ENCODE data around the gene PCSK9.

Gene PCSK9

DNA sequence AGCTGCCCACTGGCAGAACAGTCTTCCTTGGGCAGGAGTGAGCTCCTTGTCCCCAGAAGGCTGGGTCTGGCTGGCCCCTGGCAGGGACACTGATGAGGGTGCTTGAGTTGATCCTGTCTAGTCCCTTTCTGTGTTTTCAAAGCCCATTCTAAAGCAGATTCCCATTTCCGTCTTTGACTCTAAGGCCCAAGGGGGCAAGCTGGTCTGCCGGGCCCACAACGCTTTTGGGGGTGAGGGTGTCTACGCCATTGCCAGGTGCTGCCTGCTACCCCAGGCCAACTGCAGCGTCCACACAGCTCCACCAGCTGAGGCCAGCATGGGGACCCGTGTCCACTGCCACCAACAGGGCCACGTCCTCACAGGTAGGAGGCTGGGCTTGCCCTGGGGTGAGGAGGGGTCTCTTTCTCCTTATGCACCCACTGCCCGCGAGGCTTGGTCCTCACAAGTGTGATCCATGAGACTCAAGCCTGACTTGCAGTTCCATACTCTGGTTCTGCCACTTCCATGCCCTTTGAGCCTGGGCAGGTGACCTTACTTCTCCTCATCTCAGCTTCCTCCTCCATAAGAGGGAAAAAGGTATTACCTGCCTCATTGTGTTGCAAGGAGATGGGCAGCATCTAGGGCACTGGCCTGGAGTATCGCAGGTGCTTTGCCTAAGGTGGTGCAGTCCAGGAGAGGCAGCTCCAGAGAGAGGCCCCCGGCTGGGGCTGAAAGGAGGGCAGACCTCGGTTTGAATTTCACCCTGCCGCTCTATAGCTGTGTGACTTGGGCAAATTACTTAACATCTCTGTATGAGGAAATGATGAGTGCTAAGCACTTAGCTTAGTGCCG, 20.2 kb downstream of the PCSK9 start:
- TF ChIP-seq, protein P1, sequence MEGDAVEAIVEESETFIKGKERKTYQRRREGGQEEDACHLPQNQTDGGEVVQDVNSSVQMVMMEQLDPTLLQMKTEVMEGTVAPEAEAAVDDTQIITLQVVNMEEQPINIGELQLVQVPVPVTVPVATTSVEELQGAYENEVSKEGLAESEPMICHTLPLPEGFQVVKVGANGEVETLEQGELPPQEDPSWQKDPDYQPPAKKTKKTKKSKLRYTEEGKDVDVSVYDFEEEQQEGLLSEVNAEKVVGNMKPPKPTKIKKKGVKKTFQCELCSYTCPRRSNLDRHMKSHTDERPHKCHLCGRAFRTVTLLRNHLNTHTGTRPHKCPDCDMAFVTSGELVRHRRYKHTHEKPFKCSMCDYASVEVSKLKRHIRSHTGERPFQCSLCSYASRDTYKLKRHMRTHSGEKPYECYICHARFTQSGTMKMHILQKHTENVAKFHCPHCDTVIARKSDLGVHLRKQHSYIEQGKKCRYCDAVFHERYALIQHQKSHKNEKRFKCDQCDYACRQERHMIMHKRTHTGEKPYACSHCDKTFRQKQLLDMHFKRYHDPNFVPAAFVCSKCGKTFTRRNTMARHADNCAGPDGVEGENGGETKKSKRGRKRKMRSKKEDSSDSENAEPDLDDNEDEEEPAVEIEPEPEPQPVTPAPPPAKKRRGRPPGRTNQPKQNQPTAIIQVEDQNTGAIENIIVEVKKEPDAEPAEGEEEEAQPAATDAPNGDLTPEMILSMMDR (conservative IDR thresholded peaks at IDR 0.05; ENCODE audit: low read depth, low read length) = no peak
- no peak overlapping the region for H3K4me3 ChIP-seq (ENCODE audit: low read length)
- no peak for DNase-seq (ENCODE audit: low read depth)

DNA sequence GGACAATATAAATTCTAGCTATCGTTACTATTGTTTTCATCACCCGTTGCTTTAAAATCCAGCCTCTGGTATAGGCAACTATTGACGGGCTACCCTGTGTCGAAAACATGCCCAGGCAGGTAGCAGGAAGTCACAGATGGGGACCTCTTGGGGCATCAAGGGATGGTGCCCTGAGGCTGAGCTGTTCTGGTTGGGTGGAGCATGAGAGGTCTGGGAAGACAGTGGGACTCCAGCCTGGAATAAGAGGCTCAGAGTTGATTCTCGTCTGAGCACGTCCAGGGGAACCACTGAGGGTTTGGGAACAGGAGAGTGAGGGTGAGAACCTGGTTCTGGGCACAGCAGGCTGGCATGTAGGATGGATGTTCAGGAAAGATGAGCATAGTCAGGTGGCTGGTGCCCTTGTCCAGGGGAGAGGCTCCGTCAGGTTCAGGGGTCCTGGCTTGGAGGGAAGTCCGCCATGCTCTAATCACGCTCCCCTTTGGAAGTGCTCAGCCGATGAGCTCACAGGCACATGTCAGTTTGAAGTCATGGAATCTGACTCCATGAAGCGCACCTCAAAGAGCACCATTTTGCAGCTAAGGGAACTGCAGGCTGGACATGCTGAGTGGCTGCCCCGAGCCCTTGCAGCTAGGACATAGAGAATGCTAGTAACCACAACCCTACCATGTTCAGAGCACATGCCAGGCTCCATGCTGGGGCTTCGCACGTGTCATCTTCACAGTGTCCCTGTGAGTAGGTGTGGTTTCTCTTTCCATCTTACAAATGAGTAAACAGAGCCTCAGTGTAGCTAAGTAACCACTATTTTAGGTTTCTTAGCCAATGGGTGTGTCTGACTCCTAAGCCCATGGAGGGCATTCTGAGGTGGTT, 21.0 kb downstream of the PCSK9 start:
- TF ChIP-seq, protein P1 (conservative IDR thresholded peaks at IDR 0.05; ENCODE audit: low read depth, low read length) = no peak
- no peak for DNase-seq (ENCODE audit: low read depth)

DNA sequence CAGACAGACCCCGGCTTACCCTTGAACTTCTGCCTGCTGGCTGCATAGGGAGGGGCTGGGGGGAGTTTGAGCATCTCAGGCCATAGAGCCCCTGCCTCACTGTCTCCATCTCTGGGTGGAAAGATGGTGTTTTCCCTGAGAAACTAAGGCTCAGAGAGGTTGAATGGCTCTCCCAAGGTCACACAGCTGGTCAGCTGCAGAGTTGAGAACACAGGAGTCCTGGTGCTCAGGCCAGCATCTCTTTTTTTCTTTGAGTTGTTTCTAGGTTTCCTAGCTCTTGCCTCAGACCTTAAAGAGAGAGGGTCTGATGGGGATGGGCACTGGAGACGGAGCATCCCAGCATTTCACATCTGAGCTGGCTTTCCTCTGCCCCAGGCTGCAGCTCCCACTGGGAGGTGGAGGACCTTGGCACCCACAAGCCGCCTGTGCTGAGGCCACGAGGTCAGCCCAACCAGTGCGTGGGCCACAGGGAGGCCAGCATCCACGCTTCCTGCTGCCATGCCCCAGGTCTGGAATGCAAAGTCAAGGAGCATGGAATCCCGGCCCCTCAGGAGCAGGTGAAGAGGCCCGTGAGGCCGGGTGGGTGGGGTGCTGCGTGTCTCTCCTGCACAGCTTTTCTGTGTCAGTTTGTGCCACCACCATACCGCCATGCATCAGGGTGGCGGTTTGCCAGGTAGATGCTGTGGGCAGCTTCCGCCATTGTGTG, 21.8 kb downstream of the PCSK9 start:
- no peak for DNase-seq (ENCODE audit: low read depth)
- TF ChIP-seq, protein P1 (conservative IDR thresholded peaks at IDR 0.05; ENCODE audit: low read depth, low read length) = no peak
- H3K4me3 ChIP-seq (ENCODE audit: low read length) = no peak overlapping the region

More for the DNA sequence above, 21.0 kb downstream of the PCSK9 start:
- no peak overlapping the region for H3K4me3 ChIP-seq (ENCODE audit: low read length)

DNA sequence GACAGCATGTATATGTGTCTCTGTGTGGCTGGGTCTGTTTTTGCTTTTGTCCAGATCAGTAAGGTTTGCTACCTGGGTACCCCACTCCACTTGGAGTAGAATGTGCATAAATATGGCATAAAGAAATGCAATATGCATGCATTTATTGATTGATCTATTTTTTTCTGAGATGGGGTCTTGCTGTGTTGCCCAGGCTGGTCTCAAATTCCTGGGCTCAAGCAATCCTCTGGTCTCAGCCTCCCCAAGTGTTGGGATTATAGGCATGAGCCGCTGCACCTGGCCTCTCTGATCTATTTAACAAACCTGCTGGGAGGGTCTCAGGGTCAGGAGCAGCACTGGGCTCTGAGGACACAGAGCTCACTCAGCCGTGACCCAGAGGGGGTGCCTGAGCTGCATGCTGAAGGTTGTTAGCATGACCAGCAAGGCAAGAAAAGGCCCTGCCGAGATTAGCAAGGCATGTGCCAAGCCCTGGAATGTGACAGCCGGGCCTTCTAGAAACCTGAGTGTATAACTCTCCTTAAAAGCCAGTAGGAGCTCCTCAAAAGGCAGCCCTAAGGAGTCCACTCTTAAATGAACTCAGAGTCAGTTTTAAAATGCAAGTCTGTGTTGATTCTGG, 22.5 kb downstream of the PCSK9 start:
- no peak for DNase-seq (ENCODE audit: low read depth)
- no peak overlapping the region for H3K4me3 ChIP-seq (ENCODE audit: low read length)
- TF ChIP-seq, protein P1 (conservative IDR thresholded peaks at IDR 0.05; ENCODE audit: low read depth, low read length) = no peak

DNA sequence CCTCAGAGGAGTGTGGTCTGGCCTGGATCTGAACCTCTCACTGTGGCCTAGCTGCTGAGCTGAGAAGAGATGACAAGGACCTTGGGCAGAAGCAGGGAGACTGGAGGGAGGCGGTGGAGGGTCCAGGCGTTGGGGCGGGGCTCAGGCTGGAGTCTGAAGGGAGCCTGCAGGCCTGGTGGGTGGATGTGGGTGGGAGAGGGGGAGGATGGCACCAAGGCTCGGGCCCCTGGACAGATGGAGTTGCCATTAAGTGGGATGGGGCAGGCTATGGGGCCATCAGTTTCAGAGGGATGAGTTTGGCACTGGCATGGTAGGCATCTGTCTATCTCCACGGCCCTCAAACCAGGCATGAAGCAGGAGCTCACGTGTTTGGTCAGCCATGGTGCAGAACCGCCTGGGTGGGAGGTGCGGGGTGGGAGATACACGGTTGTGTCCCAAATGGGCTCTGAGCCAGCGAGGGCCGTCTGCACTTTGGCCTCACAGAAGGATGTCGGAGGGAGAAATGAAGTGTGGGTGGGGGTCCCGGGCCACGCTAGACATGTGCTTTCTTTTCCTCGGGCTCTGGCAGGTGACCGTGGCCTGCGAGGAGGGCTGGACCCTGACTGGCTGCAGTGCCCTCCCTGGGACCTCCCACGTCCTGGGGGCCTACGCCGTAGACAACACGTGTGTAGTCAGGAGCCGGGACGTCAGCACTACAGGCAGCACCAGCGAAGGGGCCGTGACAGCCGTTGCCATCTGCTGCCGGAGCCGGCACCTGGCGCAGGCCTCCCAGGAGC, 23.6 kb downstream of the PCSK9 start:
- DNase-seq (ENCODE audit: low read depth) = no peak
- no peak overlapping the region for H3K4me3 ChIP-seq (ENCODE audit: low read length)
- TF ChIP-seq, protein P1 (conservative IDR thresholded peaks at IDR 0.05; ENCODE audit: low read depth, low read length) = no peak

DNA sequence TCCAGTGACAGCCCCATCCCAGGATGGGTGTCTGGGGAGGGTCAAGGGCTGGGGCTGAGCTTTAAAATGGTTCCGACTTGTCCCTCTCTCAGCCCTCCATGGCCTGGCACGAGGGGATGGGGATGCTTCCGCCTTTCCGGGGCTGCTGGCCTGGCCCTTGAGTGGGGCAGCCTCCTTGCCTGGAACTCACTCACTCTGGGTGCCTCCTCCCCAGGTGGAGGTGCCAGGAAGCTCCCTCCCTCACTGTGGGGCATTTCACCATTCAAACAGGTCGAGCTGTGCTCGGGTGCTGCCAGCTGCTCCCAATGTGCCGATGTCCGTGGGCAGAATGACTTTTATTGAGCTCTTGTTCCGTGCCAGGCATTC, 24.2 kb downstream of the PCSK9 start:
- no peak overlapping the region for H3K4me3 ChIP-seq (ENCODE audit: low read length)
- DNase-seq (ENCODE audit: low read depth) = no peak
- TF ChIP-seq, protein P1 (conservative IDR thresholded peaks at IDR 0.05; ENCODE audit: low read depth, low read length) = no peak

All from retinal pigment epithelial cell (primary cell).